Pons (tissue), 1 donor: ENCODE data around the gene GDF2.

ENCODE experiments used
- DNase-seq: peaks from one replicate; pipeline ENCODE4 v3.0.0-alpha.2; 2016; ENCODE audit warnings: low spot score

The GDF2 gene

GRCh38 chr10:47322300-47323061 is at the start of gene GDF2:
Gene GDF2, plus strand, starts transcription at chr10:47322454. Its CDS starts 215 bp downstream, at chr10:47322669.
- DNase-seq = no peak

GRCh38 chr10:47276071-47276470 is 46.2 kb upstream of the GDF2 start:
- no peak for DNase-seq

- no peak for DNase-seq
Observed at GRCh38 chr10:47276576-47277351, 45.5 kb upstream of the GDF2 start.

GRCh38 chr10:47277352-47278151 is 44.7 kb upstream of the GDF2 start:
- no peak for DNase-seq

GRCh38 chr10:47278152-47278473 is 44.1 kb upstream of the GDF2 start:
- no peak for DNase-seq

GRCh38 chr10:47278720-47279119 is 43.5 kb upstream of the GDF2 start:
- no peak for DNase-seq

- DNase-seq = no peak
Observed at GRCh38 chr10:47279276-47279675, 43.0 kb upstream of the GDF2 start.

GRCh38 chr10:47282005-47282656 is 40.1 kb upstream of the GDF2 start:
- DNase-seq = no peak

GRCh38 chr10:47282657-47283018 is 39.6 kb upstream of the GDF2 start:
- no peak for DNase-seq

GRCh38 chr10:47283101-47283630 is 39.1 kb upstream of the GDF2 start:
- no peak for DNase-seq

- no peak for DNase-seq
Observed at GRCh38 chr10:47283848-47284247, 38.4 kb upstream of the GDF2 start.

GRCh38 chr10:47285381-47286115 is 36.7 kb upstream of the GDF2 start:
- DNase-seq = no peak

- DNase-seq = no peak
Observed at GRCh38 chr10:47286116-47286505, 36.1 kb upstream of the GDF2 start.

GRCh38 chr10:47286591-47287315 is 35.5 kb upstream of the GDF2 start:
- no peak for DNase-seq

- no peak for DNase-seq
Observed at GRCh38 chr10:47287365-47287802, 34.9 kb upstream of the GDF2 start.

- no peak for DNase-seq
Observed at GRCh38 chr10:47287805-47288204, 34.4 kb upstream of the GDF2 start.

GRCh38 chr10:47288236-47288635 is 34.0 kb upstream of the GDF2 start:
- no peak for DNase-seq

GRCh38 chr10:47288916-47289495 is 33.2 kb upstream of the GDF2 start:
- DNase-seq = no peak

GRCh38 chr10:47289921-47290320 is 32.3 kb upstream of the GDF2 start:
- DNase-seq = no peak

- no peak for DNase-seq
Observed at GRCh38 chr10:47290338-47290737, 31.9 kb upstream of the GDF2 start.
